Erythroblast (primary cell): ENCODE measurements around the gene KIRREL3.

Source experiments
- GATA1 ChIP-seq: IDR thresholded peaks from 2 replicates; pipeline ENCODE4 v1.6.1; 2011; ENCODE audit warnings: low read depth, mild to moderate bottlenecking, control low read depth, low read length, moderate library complexity
- POLR2A ChIP-seq: IDR thresholded peaks from 2 replicates; pipeline ENCODE4 v1.6.1; 2011; ENCODE audit warnings: mild to moderate bottlenecking, low read length

GRCh38 chr11:126725521-126725920, 275.0 kb downstream of the KIRREL3 start:
- TF ChIP-seq POLR2A, result no peak
- no peak for TF ChIP-seq GATA1
